Stomach (tissue), 9 donors: ENCODE data around the gene GNAI3. TPM values are rescaled to one million over a fixed set of nuclear protein-coding genes. Genes with fewer than 3 reads are reported as not detected.
A peak's percentile ranks its signal among the peaks of the same experiment; 100 is the strongest.

Source experiments
- DNase-seq, 2 donors: peaks; one replicate each; pipeline versions ENCODE4 v3.0.0 to v3.0.0-alpha.2; 2013 to 2019
- H3K27ac ChIP-seq, 5 donors: fragments of 200-600 bp in 4 of 5; sonication (generic) in 4 of 5; one replicate each; pipeline ENCODE4 v1.5.1; 2013 to 2019; ENCODE audit warnings: mild to moderate bottlenecking in 1 of 5, moderate library complexity in 1 of 5
- H3K27me3 ChIP-seq, 3 donors: fragments of 200-600 bp; sonication (generic); one replicate each; pipeline ENCODE4 v1.5.1; 2017 to 2019; ENCODE audit warnings: mixed run types in 1 of 3
- H3K36me3 ChIP-seq, 4 donors: fragments of 200-600 bp; sonication (generic); 1 replicate in 3 of 4; 2 replicates in 1 of 4; pipeline ENCODE4 v1.5.1; 2016 to 2019
- H3K4me1 ChIP-seq, 4 donors: fragments of 200-600 bp; sonication (generic); one replicate each; pipeline ENCODE4 v1.5.1; 2016 to 2019
- H3K4me3 ChIP-seq, 4 donors: fragments of 200-600 bp; sonication (generic) in 3 of 4; one replicate each; pipeline ENCODE4 v1.5.1; 2016 to 2019; ENCODE audit warnings: mild to moderate bottlenecking in 1 of 4
- H3K9me3 ChIP-seq, 4 donors: fragments of 200-600 bp; sonication (generic); one replicate each; pipeline ENCODE4 v1.5.1; 2016 to 2019
- CTCF ChIP-seq, 7 experiments: fragments of 450-650 bp in 4 of 7; fragments of 200-600 bp in 3 of 7; sonication (generic) in 3 of 7; IDR thresholded peaks; one replicate each; pipeline ENCODE4 v1.5.1; 2016 to 2019; ENCODE audit warnings: antibody characterized with exemption in 7 of 7, control low read depth in 2 of 7, mild to moderate bottlenecking in 1 of 7
- EP300 ChIP-seq: sonication (generic); formaldehyde crosslinking; IDR thresholded peaks from one replicate; pipeline ENCODE4 v1.6.1; 2017; ENCODE audit warnings: antibody characterized with exemption
- POLR2A ChIP-seq, 4 donors: fragments of 450-650 bp; IDR thresholded peaks; one replicate each; pipeline ENCODE4 v1.6.1; 2016; ENCODE audit warnings: antibody characterized with exemption in 4 of 4, control low read depth in 2 of 4, mild to moderate bottlenecking in 1 of 4, moderate library complexity in 1 of 4
- POLR2AphosphoS5 ChIP-seq, 3 donors: sonication (generic); formaldehyde crosslinking; IDR thresholded peaks; one replicate each; pipeline ENCODE4 v1.6.1; 2016; ENCODE audit warnings: antibody characterized with exemption in 3 of 3
- WGBS, 5 donors: extraction: QIAGEN DNeasy Blood & Tissue Kit in 3 of 5; methylation state at CpG; one replicate each; pipeline versions ENCODE4 v1.1.5 to v1.1.7; 2013 to 2018; 5-methylcytosine and 5-hydroxymethylcytosine counted together
- intact Hi-C: fragments of 100-400 bp; cut with DNase I; formaldehyde crosslinking; loops from one replicate; pipeline ENCODE4 v1.15.1; 2023; ENCODE audit warnings: low total_unique reads
- polyA plus RNA-seq, 3 donors: library from polyadenylated mRNA; stranded (reverse); fragments of 200-250 nt; gene quantifications; one replicate each; pipeline ENCODE4 v1.2.3, GENCODE V29; 2013
- total RNA-seq, 5 donors: library from RNA; depleted of rRNA; stranded (reverse); fragments of >200 nt; gene quantifications; one replicate each; pipeline versions ENCODE4 v1.1.0 to v1.2.3, GENCODE V29; 2014 to 2016
- donor health status: healthy with polysubstance abuse.
- donor health status: Bipolar disorder and iron deficiency.
- donor health status: healthy.

The GNAI3 gene
- total and polyA plus RNA-seq, 8 donors = 0.58 to 12.7 (median 3.1) TPM

- H3K4me3 ChIP-seq = no peak overlapping the region
- 41 to 56% (median 47%) methylated on average over 8 to 9 of the region's 9 CpGs for WGBS, 5 donors
- peak in 1 of 2 donors; percentile 33 for DNase-seq
- H3K27ac ChIP-seq = peak overlapping the region in 1 of 5 donors; percentile 27
- intact Hi-C loops = no loop called here
- H3K9me3 ChIP-seq = no peaks in the 10 kb centered on the region
- no peaks in the 10 kb centered on the region for H3K27me3 ChIP-seq
- TF ChIP-seq POLR2AphosphoS5 (IDR thresholded peaks at IDR 0.05) (no peak), EP300 (no peak), CTCF (IDR thresholded peaks at IDR 0.05) (no peak), POLR2A (IDR thresholded peaks at IDR 0.05) (no peak)
- peaks cover 3 to 10% (median 6%) of the 10 kb centered on the region in 4 donors for H3K36me3 ChIP-seq
- peaks cover 17 to 70% (median 37%) of the 10 kb centered on the region in 4 donors for H3K4me1 ChIP-seq
Measured at GRCh38 chr1:109636201-109636952, 88.0 kb downstream of the GNAI3 start.

GRCh38 chr1:109637446-109637845 is 89.0 kb downstream of the GNAI3 start:
- WGBS, 5 donors = 92 to 97% (median 96%) methylated on average over 7 of the region's 7 CpGs
- intact Hi-C loops = no loop called here
- DNase-seq = peak in 1 of 2 donors; percentile 10
- H3K27ac ChIP-seq = no peak overlapping the region
- no peak overlapping the region for H3K4me3 ChIP-seq
- no peaks in the 10 kb centered on the region for H3K36me3 ChIP-seq
- H3K27me3 ChIP-seq = no peaks in the 10 kb centered on the region
- H3K9me3 ChIP-seq = no peaks in the 10 kb centered on the region
- TF ChIP-seq EP300 = no peak
- no peak for TF ChIP-seq POLR2A (IDR thresholded peaks at IDR 0.05)
- TF ChIP-seq POLR2AphosphoS5 (IDR thresholded peaks at IDR 0.05) = no peak
- no peak for TF ChIP-seq CTCF (IDR thresholded peaks at IDR 0.05)
- peaks cover 13 to 59% (median 32%) of the 10 kb centered on the region in 4 donors for H3K4me1 ChIP-seq

- 61 to 74% (median 73%) methylated on average over 8 to 9 of the region's 9 CpGs for WGBS, 5 donors
- Histone ChIP-seq H3K4me3 (no peak overlapping the region), H3K4me1 (peaks cover 22 to 57% (median 35%) of the 10 kb centered on the region in 4 donors), H3K9me3 (no peaks in the 10 kb centered on the region), H3K36me3 (no peaks in the 10 kb centered on the region), H3K27ac (no peak overlapping the region), H3K27me3 (no peaks in the 10 kb centered on the region)
- intact Hi-C loops = no loop called here
- TF ChIP-seq EP300 (no peak), POLR2A (IDR thresholded peaks at IDR 0.05) (no peak), POLR2AphosphoS5 (IDR thresholded peaks at IDR 0.05) (no peak), CTCF (IDR thresholded peaks at IDR 0.05) (no peak)
- peak in 1 of 2 donors; percentile 16 for DNase-seq
Measured at GRCh38 chr1:109639063-109639840, 90.8 kb downstream of the GNAI3 start.

- Histone ChIP-seq H3K27ac (no peak overlapping the region), H3K4me1 (peaks cover 22 to 52% (median 32%) of the 10 kb centered on the region in 4 donors), H3K27me3 (no peaks in the 10 kb centered on the region), H3K4me3 (no peak overlapping the region), H3K36me3 (no peaks in the 10 kb centered on the region), H3K9me3 (no peaks in the 10 kb centered on the region)
- peak in 1 of 2 donors; percentile 5 for DNase-seq
- WGBS, 5 donors = 41 to 51% (median 48%) methylated on average over 5 to 6 of the region's 6 CpGs
- intact Hi-C loops = loop anchor here (5.0 kb wide), 1 partner anchor 132 kb away; no protein-coding TSS in a partner anchor
- TF ChIP-seq EP300 (no peak), CTCF (IDR thresholded peaks at IDR 0.05) (no peak), POLR2A (IDR thresholded peaks at IDR 0.05) (no peak), POLR2AphosphoS5 (IDR thresholded peaks at IDR 0.05) (no peak)
Measured at GRCh38 chr1:109639841-109640184, 91.4 kb downstream of the GNAI3 start.
